K562 treated with DMSO at 1 percent for 4 hours (cell line): ENCODE measurements around the gene IGSF3. TPM values are rescaled to one million over a fixed set of nuclear protein-coding genes. Genes with fewer than 3 reads are reported as not detected.

Source experiments
- total RNA-seq: library from RNA; unstranded; fragments of 300-600 nt; gene quantifications from 2 replicates; pipeline ENCODE4 v1.2.3, GENCODE V29; 2022; ENCODE audit not compliant: insufficient read depth

Gene IGSF3
- 6.1 and 6.6 TPM in 2 replicates for total RNA-seq

DNA sequence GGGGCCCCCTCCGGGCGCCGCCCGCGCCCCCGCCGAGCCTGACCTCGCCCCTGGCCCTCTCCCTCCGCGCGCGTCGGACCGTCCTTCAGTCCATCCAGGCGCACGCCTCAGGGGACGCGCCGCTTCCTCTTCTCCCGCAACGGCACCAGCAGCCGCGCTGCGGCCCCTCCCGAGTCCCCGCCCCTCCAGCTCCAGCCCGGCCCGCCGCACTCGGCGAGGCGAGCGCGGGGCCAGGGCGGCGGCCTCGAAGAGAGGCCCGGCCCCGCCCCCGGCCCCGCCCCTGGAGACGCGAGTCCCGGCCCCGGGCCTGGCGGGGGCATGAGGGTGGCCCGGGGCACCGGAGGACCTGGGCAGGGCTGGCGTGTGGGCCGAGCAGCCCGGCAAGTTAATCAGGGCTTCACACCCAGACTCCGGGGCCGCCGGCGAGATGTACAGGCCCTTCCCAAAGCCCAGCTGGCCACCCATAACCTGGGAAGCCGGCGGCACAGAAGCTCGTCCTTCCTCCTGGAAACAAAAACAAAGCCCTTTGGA, at the start of gene IGSF3:
IGSF3 (minus strand) TSS at position 159 of the 531 bp plus-strand sequence. CDS start 1,407 bp downstream, outside the sequence.

DNA sequence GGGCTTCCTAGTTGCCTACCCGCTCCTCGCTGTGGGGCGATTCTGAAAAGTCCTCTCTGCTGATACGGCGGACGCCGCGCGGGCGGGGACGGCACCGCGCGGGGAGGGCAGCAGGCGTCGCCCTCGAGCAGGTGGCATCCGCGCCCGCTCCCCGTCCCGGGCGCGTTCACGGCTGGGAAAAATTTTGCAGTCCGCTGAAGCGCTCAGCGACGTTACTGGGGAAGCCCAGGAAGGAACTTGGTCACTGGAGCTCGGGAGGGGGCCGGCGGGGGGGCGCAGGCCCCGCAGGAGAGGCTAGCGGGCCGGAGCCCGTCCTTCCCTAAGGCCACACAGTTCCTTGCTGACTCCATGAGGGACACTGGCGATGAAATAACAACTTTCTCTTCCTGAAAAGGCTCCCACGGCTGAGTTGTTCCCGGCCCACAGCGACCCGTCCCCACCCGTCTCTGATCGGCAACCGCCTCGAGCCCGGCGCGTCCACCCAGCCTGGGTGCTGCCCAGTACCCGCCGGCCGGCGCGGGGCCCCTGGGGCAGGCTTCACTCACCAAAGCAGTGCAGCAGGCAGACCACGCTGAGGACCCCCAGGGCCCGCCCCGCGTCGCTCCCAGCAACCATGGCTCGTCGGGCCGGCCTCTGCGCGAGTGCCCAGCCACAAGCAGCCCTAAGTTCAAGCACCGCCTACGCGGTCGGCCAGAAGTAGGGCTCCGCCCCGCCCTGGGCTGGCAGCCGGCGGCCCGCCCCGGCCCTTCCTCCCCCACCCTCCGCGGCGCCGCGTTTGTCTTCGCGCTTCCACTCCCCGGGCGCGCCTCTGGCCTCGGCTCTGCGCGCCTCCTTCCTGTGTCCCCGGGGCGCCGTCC, 96.9 kb downstream of the IGSF3 start, which contains the start of gene CD58:
CD58 (minus strand) TSS at position 669 of the 857 bp plus-strand sequence; CDS start at position 615, 54 bp downstream.

Other genes starting within 250 kb of the IGSF3 start
- gene CD58, start 96.7 kb downstream of the IGSF3 start, total RNA-seq, result 12.3 and 18.0 TPM in 2 replicates
- gene CD2, start 86.7 kb upstream of the IGSF3 start, total RNA-seq, result not detected in 2 replicates
- gene PTGFRN, start 242.2 kb upstream of the IGSF3 start, total RNA-seq, result 8.9 and 14.6 TPM in 2 replicates